Colon (tissue), 2 donors: ENCODE data around the gene KSR2.

Experiments
- FAIRE-seq: peaks from 2 replicates; lab custom pipeline; 2012; peaks lifted over from hg19 to GRCh38; lab: Jason Lieb, UNC
- donor health status: control.
- donor health status: control.

The KSR2 gene

GRCh38 chr12:117580015-117580717, 388.6 kb downstream of the KSR2 start:
- no peak for FAIRE-seq

- no peak for FAIRE-seq
These were observed 391.6 kb downstream of the KSR2 start for GRCh38 chr12:117577122-117577657.

DNA sequence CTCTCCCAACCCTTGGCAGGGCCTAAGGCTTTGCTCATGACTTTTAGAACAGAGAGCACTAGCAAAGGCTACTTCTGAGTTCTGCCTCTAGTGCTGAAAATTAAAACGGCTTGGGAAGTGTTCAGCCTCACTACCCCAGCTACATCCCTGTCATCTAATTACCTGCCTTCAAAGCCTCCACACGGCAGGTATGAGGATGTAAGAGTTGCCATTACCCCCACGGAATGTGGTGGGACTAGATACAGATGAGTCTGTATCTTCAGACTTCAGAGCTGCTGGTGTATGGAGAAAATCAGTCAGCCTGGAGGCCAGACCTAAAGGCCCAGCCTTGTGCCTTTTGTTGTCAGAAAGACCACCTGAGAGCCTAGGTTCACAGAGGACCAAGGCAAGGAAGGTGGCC, 392.7 kb downstream of the KSR2 start:
- FAIRE-seq: no peak

DNA sequence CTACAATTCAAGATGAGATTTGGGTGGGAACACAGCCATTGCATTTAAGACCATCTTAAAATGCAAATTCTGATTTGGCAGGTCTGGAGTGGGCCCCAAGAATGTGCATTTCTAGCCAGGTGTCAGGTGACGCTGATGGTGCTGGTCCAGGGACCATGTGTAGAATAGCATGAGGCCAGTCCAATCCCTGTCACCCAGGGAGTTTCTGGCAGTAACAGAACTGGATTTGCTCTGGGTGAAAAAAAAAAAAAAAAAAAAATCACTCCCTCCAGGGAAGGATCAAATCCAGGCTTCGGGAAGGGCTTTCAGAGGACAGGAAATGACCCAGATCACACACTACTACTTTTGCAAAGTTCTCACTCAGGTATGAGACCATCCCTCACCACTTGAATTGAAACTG, 394.1 kb downstream of the KSR2 start:
- no peak for FAIRE-seq

DNA sequence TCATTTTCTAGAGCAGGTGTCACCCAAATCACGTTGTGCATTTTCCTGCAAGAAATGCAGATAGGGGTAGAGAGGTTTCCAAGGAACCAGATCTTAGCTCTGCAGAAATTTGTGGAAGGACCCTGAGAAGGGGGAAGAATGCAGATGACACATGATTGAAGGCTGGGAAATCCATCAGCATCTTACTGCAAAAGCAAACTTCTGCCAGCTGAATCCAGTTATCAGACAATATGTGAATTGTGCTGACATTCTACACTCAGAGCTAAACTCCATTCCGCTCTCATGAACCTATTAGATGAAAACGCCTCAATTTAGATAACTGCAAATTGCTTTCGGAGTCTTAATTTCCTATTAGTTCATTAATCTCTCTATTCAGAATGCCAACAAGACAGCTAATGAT, 396.0 kb downstream of the KSR2 start:
- FAIRE-seq: no peak

DNA sequence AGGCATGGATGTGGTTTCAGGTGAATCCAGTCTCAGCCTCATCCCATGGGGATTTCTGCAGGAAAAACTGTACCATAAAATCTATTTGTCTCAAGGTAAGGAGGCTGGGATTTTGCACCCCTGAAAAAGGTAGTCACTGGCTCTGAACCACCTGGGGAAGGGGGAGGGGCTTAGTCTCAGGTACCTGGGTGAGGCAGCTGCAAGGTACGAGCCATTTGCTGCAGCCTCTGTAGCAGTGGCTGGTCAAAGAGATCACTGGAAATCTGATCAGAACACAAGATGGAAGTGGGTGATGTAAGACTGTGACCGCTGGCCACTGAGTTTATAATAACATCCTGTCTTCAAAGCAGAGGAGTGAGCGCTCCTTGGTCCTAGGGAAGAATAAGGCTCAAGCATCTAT, 397.5 kb downstream of the KSR2 start:
- no peak for FAIRE-seq

GRCh38 chr12:117570608-117571007, 398.2 kb downstream of the KSR2 start:
- FAIRE-seq: no peak

DNA sequence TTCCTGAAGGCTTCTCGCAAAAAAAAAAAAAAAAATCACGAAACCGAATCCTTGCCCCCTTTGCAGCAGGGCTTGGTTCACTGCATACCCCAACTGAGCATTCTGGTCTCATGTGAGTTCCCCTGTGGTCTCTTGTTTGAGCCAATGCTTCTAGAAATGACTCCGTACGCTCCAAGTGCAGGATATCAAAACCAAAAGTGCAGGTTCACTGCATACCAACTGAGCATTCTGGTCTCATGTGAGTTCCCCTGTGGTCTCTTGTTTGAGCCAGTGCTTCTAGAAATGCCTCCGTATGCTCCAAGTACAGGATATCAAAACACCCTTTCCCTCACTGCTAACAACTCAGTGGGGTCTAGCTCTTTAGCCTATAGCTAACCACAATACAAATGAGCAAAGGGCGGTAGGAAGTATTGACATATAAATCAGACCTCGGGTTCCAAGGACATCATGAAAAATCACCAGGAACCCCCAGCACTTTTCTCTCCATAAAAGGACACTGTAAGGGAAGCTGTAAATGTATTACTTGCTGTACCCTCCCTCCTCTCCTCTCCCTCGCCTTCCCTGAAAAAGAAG, 401.1 kb downstream of the KSR2 start:
- no peak for FAIRE-seq

GRCh38 chr12:117564881-117565280, 403.9 kb downstream of the KSR2 start:
- FAIRE-seq: no peak

DNA sequence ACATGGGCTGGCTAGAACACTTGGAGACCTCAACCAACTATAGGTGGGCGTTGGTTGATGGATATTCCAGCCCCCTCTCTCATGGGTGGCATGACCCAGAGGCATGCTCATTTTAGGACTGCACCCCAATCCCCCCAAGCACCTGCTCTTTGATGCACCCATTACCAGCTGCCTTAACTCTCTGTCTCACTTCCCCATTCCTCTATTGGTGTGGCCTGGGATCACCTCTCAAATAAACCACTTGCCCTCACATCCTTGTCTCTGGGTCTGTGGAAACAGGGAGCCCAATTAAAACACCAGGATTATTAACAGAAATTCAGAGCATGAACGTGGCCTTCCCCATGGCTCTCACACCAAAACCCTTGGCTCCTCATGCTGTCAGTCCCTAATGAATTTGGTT, 405.1 kb downstream of the KSR2 start:
- FAIRE-seq: no peak

DNA sequence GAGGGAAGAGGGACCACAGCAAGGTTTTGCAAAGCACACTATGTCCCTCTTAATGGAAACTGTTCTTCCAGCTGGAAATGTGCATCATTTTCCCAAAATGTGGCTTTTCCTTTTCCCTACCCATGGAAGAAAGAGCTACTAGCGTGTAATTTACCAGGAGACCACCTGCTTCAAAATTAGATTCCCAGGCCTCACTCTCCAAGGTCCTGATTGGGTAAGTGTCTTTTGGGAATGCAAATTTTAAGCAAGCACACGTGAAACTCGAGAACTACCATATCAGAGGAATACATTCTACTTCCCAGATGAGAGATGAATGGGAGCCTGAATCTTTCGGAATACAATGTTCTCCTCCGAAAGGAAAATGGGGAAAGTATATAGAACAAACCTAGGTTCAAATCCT, 405.8 kb downstream of the KSR2 start:
- no peak for FAIRE-seq

DNA sequence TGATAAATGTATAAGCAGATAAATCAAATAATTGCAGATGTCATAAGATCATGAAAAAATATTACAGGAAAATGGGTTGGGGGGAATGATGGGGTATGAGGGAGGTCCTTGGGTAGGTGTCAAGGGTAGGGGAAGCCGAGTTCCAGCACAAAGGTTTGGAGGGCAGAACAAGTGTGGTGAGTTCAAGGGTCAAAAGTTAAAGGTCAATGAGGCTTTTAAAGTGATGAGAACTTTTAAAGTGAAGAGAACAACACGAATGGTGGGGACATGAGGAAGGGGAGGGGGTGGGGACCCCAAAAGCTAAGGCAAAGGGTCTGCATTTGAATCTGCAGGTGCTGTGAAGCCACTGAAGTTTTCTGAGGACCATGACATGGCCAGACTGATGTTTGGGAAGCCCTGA, 406.8 kb downstream of the KSR2 start:
- no peak for FAIRE-seq

DNA sequence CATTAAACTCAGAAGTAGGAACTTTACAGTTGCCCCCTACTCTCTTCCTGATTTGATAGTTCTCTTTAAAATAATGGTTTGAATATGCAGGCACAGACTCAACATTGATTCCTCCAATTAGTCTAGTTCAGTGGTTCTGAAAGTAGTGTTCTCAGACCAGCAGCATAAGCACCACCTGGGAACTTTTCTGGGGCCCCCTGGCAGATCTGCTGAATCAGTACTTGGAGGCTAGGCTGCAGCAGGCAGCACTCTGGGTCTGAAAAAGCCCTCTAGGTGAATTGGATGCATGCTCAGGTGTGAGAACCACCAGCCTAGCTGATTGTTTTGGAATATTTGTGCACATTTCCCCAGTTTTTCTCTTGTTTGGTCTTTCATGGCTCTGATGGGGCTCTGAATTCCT, 408.8 kb downstream of the KSR2 start:
- no peak for FAIRE-seq

- FAIRE-seq: no peak
These were observed 412.9 kb downstream of the KSR2 start for GRCh38 chr12:117555889-117556288.

DNA sequence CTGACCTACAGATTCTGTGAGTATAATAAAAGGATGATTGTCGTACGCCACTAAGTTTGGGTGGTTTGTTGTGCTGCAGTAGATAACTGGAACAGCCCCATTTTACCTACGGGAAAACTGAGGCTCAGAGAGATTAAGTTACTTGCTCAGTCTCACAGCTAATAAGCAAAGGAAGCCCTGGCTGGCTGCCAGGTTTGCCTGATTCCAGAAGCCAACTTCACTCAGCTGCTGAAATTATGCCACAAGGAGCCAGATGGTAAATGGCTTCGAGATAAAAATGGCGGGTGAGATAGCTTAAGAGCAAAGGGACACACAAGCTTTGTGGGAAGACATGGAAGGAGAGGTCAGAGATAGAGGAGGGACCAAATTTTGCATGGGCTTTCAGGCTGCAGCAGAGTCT, 415.8 kb downstream of the KSR2 start:
- FAIRE-seq: no peak

DNA sequence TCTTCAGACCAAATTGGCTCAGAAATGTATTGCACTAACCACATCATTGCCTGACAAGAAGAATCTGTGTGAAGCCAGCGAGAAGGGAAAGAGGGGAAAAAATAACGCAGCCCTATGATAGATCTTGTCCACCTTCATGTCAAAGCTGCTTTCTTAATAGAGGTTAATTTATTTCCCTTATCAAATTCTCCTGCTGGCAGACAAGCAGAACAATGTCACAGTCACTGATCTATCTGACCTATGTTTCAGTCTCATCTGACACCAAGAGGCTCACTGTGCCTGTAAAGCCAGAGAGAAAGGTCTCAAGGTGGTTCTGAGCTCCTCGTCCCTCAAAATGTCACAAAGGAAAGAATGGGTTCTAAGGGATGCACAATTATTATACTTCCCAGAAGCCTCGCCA, 417.1 kb downstream of the KSR2 start:
- FAIRE-seq: no peak

DNA sequence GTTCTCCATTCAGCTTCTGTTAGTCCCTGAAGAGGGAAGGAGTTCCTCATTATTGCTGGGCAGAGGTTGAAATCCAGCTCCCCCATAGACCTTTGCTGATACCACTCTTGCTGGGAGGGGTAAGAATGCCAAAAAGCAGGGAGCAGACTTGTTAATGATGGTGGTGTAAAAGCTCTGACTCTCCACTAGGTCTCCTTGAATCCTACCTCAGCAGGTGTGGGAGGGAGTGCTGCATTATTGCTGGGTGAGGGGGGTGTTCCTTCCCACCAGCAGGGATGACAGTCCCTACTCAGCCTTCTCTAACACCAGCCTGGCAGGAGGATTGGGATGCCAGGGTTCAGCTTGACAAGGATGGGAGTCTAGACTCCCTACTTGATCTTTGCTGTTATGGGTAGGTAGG, 421.6 kb downstream of the KSR2 start:
- FAIRE-seq: no peak

- no peak for FAIRE-seq
These were observed 423.6 kb downstream of the KSR2 start for GRCh38 chr12:117545216-117545615.

DNA sequence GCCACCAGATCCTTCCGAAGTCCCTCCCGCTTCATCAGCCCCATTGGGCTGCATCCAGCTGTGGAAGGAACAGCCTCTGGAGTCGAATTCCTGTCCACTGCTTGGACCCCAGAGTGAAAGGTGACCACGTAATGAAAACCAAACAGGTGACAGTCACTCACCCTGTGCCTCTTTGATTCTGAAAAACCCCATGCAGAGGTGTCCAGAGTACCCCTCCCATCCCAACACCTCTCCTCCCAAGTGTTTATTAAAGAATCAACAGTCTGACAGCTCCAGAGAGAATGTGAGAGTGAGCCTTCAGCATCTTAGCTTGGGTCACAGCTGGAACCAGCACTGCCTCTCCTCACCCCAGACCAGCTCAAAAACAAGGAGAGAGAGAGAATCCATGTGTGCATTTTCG, 428.8 kb downstream of the KSR2 start:
- no peak for FAIRE-seq

DNA sequence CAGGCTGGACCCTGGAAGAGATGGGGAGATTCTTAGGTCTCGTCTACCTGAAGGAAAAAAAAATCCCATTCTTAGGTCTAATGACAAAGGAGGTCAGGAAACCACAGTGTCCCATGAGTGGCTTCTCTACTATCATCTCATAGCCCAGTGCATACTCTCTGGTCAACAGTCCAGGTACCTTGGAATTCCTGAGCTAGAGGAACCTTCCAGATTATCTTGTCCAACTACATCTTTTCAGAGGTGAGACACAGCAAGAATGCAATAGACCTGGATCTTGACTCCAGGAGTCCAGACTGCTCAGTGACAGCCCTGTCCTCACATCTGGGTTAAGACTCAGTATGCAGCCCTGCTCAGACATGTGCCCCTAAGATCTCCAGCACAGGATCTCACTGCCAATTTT, 429.9 kb downstream of the KSR2 start:
- no peak for FAIRE-seq

DNA sequence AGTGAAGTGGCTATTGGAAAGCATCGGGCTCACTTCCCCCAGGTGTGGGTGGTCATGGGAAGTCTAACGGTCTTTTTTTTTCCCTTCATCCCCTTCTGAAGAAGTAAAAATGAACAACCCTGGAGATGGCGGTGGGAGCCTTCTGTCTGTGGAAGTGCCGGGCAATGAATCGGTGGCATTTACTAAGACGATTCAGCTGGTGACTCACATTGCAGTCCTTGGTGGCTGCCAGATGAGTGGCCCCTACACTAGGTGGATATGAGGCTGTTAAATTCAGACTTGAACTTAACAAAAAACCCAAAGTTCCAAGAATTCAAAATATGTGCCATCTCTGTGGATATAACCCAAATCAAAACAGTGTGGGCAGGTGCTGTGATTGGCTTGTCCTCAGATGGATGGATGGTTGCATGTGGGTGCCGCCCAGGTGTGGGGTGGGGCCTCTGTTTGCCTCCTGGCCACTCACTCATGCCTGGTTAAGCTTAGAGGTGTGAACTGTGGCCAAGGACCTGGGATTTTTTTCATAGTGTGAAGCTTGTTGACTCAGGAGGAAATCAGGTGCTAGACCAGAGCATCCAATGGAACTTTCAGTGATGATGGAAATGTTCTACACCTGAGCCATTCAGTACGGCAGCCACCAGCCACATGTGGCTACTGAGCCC, 430.6 kb downstream of the KSR2 start:
- no peak for FAIRE-seq

DNA sequence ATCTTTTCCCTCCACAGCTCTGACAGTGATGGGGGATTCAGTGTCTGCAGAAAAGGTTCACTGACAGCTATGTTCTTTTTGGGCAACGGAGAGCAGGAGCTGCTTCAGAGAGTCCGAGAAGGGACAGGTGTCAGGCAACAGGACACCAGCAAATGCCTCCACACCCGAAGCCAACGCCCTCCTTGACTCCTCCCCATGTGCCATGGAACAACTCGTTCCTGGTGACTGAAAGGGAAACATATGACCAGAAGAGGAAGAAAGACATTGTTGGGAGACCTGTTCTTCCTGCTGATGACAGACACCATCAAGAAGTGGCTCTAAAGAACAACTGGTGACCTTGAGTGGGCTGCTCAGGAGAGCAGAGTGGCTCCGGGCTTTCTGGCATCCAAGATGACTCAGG, 435.1 kb downstream of the KSR2 start:
- no peak for FAIRE-seq

- no peak for FAIRE-seq
These were observed 438.0 kb downstream of the KSR2 start for GRCh38 chr12:117530796-117531195.

GRCh38 chr12:117528538-117528937, 440.3 kb downstream of the KSR2 start:
- FAIRE-seq: no peak
